Measurements from ENCODE around the gene TRAPPC12.

DNA sequence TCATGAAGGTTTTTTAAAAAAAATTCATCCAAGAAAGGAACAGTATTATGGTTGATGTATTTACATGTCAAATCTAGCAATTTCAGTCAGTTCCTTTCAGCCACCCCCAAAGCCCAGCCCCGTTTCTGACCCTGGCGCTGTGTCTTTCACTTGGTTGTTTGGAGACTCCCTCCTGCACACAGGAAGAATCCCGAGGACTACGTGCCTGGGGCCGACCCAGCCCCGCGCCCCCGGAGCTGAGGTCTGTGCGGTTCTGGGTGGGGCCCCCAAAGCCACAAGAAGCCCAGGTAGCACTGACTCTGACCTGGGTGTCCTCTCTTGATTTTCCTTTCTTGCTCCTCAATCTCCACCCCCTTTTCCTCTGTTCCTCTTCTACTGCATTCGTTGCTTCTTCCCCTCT is 49.1 kb downstream of the TRAPPC12 start:
- TF ChIP-seq, protein P1, sequence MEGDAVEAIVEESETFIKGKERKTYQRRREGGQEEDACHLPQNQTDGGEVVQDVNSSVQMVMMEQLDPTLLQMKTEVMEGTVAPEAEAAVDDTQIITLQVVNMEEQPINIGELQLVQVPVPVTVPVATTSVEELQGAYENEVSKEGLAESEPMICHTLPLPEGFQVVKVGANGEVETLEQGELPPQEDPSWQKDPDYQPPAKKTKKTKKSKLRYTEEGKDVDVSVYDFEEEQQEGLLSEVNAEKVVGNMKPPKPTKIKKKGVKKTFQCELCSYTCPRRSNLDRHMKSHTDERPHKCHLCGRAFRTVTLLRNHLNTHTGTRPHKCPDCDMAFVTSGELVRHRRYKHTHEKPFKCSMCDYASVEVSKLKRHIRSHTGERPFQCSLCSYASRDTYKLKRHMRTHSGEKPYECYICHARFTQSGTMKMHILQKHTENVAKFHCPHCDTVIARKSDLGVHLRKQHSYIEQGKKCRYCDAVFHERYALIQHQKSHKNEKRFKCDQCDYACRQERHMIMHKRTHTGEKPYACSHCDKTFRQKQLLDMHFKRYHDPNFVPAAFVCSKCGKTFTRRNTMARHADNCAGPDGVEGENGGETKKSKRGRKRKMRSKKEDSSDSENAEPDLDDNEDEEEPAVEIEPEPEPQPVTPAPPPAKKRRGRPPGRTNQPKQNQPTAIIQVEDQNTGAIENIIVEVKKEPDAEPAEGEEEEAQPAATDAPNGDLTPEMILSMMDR (IDR thresholded peaks at IDR 0.05) = no peak
- TF ChIP-seq POLR2AphosphoS5 (IDR thresholded peaks at IDR 0.05; ENCODE audit: insufficient read depth in 1 of 2, low read depth in 1 of 2) = no peak
- no peak for TF ChIP-seq POLR2A (IDR thresholded peaks at IDR 0.05)

All from vagina (tissue), 2 donors.